Trophoblast cell (in vitro differentiated cells and primary cell): ENCODE data around the gene MYO7B.

Source experiments
- DNase-seq, 2 donors: peaks; one replicate each; pipeline ENCODE4 v3.0.0-alpha.2; 2016
- H2AFZ ChIP-seq: 2 replicates; pipeline ENCODE4 v1.6.1; 2013; ENCODE audit warnings: low read length, moderate library complexity, mild to moderate bottlenecking; ENCODE audit not compliant: insufficient read depth, poor library complexity
- H2AK5ac ChIP-seq: 2 replicates; pipeline ENCODE4 v1.6.1; 2013; ENCODE audit warnings: mild to moderate bottlenecking, low read length
- H2BK120ac ChIP-seq: 2 replicates; pipeline ENCODE4 v1.6.1; 2013; ENCODE audit warnings: low read length, mild to moderate bottlenecking, moderate library complexity; ENCODE audit not compliant: insufficient read depth, poor library complexity
- H2BK12ac ChIP-seq: 2 replicates; pipeline ENCODE4 v1.6.1; 2013; ENCODE audit warnings: mild to moderate bottlenecking, low read length, moderate library complexity
- H2BK5ac ChIP-seq: 2 replicates; pipeline ENCODE4 v1.6.1; 2013; ENCODE audit warnings: low read length, low read depth, moderate library complexity, mild to moderate bottlenecking; ENCODE audit not compliant: poor library complexity
- H3K14ac ChIP-seq: 2 replicates; pipeline ENCODE4 v1.6.1; 2013; ENCODE audit warnings: mild to moderate bottlenecking, low read length
- H3K18ac ChIP-seq: 2 replicates; pipeline ENCODE4 v1.6.1; 2013; ENCODE audit warnings: mild to moderate bottlenecking, low read length
- H3K23ac ChIP-seq: 2 replicates; pipeline ENCODE4 v1.6.1; 2013; ENCODE audit warnings: low read length
- H3K27ac ChIP-seq: 2 replicates; pipeline ENCODE4 v1.5.1; 2013; ENCODE audit warnings: low read depth, mild to moderate bottlenecking, inconsistent platforms, low read length, moderate library complexity
- H3K27me3 ChIP-seq: 2 replicates; pipeline ENCODE4 v1.6.1; 2013; ENCODE audit warnings: inconsistent platforms, mild to moderate bottlenecking, low read length, moderate library complexity; ENCODE audit not compliant: insufficient read depth
- H3K36me3 ChIP-seq, 2 experiments: 1 replicate in 1 of 2; 2 replicates in 1 of 2; pipeline ENCODE4 v1.6.1; 2013; ENCODE audit warnings: low read length in 2 of 2, mild to moderate bottlenecking in 2 of 2, moderate library complexity in 1 of 2; ENCODE audit not compliant: insufficient read depth in 2 of 2, control insufficient read depth in 1 of 2
- H3K4ac ChIP-seq: 2 replicates; pipeline ENCODE4 v1.6.1; 2013; ENCODE audit warnings: low read depth, mild to moderate bottlenecking, low read length, moderate library complexity
- H3K4me1 ChIP-seq, 2 experiments: 1 replicate in 1 of 2; 2 replicates in 1 of 2; pipeline ENCODE4 v1.6.1; 2013; ENCODE audit warnings: low read length in 2 of 2, mild to moderate bottlenecking in 2 of 2, moderate library complexity in 1 of 2; ENCODE audit not compliant: insufficient read depth in 2 of 2, control insufficient read depth in 1 of 2
- H3K4me2 ChIP-seq: 2 replicates; pipeline ENCODE4 v1.6.1; 2013; ENCODE audit warnings: inconsistent platforms, mild to moderate bottlenecking, low read length, moderate library complexity
- H3K4me3 ChIP-seq: 2 replicates; pipeline ENCODE4 v1.5.1; 2013; ENCODE audit warnings: mild to moderate bottlenecking, low read depth, low read length, inconsistent platforms
- H3K79me1 ChIP-seq: one replicate; pipeline ENCODE4 v1.6.1; 2013; ENCODE audit warnings: low read length
- H3K79me2 ChIP-seq: 2 replicates; pipeline ENCODE4 v1.6.1; 2013; ENCODE audit warnings: low read length, mild to moderate bottlenecking; ENCODE audit not compliant: control insufficient read depth, insufficient read depth, poor library complexity
- H3K9ac ChIP-seq: 2 replicates; pipeline ENCODE4 v1.6.1; 2013; ENCODE audit warnings: mild to moderate bottlenecking, low read length
- H3K9me3 ChIP-seq: 2 replicates; pipeline ENCODE4 v1.6.1; 2013; ENCODE audit warnings: low read depth, mild to moderate bottlenecking, control low read depth, inconsistent platforms, low read length; ENCODE audit not compliant: insufficient read depth
- H4K12ac ChIP-seq: 2 replicates; pipeline ENCODE4 v1.6.1; 2013; ENCODE audit warnings: low read depth, mild to moderate bottlenecking, low read length, moderate library complexity
- H4K8ac ChIP-seq: 2 replicates; pipeline ENCODE4 v1.6.1; 2013; ENCODE audit warnings: low read depth, mild to moderate bottlenecking, low read length, moderate library complexity
- H4K91ac ChIP-seq: one replicate; pipeline ENCODE4 v1.6.1; 2013; ENCODE audit warnings: low read depth, mild to moderate bottlenecking, low read length, moderate library complexity
- WGBS: extraction: QIAGEN DNeasy Blood & Tissue Kit; methylation state at CpG from one replicate; pipeline ENCODE4 v1.1.7; 2013; ENCODE audit warnings: missing lambda C conversion rate; ENCODE audit not compliant: insufficient read length, insufficient coverage; ENCODE audit errors: extremely low coverage; 5-methylcytosine and 5-hydroxymethylcytosine counted together

MYO7B gene

DNA sequence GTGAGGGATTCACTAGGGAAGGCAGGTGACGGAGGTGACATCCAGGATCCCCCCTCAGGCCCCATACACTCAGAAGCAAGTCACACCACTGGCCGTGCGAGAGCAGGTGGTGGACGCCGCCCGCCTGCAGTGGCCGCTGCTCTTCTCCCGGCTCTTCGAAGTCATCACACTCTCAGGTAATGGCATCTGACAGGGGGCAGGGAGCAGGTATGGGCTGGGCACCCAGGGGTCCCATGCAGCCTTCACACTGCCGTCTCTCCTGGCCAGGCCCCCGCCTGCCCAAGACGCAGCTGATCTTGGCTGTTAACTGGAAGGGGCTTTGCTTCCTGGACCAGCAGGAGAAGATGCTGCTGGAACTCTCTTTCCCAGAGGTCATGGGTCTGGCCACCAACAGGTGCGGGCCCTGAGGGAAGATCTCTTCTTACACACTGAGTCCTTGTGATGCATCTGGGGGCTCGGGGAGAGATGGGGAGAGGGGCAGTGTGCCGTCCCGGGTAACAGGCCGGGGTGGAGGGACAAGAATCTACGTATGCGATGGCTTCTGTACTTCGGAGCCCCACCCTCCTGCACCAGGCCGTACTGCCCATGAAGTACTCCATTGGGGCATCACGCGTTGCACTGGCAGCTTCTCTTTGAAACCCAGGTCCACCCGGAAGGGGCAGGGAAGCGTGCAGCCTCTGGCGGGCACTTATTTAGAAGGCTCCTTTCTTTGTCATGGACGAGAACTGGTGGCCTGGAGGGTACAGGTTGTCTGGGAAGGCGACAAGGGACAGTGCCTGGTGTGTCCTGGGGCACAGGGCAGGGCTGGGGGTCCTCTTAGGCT, 91.6 kb downstream of the MYO7B start:
- Histone ChIP-seq H3K14ac (no peak overlapping the region), H3K9ac (no peak overlapping the region), H4K91ac (no peak overlapping the region), H2BK12ac (no peak overlapping the region), H2BK5ac (no peak overlapping the region), H3K4me2 (no peak overlapping the region), H3K18ac (no peak overlapping the region), H3K79me1 (no peaks in the 10 kb centered on the region), H3K27ac (no peak overlapping the region), H2AFZ (no peak overlapping the region), H3K9me3 (peaks cover 5% of the 10 kb centered on the region), H3K4me3 (no peak overlapping the region), H3K23ac (no peak overlapping the region), H4K12ac (no peak overlapping the region), H2BK120ac (no peak overlapping the region), H3K4me1 (peaks cover 0 to 2% of the 10 kb centered on the region in 2 experiments), H3K27me3 (no peaks in the 10 kb centered on the region), H2AK5ac (no peak overlapping the region), H4K8ac (no peak overlapping the region), H3K79me2 (no peaks in the 10 kb centered on the region), H3K4ac (no peak overlapping the region), H3K36me3 (no peaks in the 10 kb centered on the region)
- no CpG with 5 or more reads among the region's 28 CpGs for WGBS
- DNase-seq: no peak

DNA sequence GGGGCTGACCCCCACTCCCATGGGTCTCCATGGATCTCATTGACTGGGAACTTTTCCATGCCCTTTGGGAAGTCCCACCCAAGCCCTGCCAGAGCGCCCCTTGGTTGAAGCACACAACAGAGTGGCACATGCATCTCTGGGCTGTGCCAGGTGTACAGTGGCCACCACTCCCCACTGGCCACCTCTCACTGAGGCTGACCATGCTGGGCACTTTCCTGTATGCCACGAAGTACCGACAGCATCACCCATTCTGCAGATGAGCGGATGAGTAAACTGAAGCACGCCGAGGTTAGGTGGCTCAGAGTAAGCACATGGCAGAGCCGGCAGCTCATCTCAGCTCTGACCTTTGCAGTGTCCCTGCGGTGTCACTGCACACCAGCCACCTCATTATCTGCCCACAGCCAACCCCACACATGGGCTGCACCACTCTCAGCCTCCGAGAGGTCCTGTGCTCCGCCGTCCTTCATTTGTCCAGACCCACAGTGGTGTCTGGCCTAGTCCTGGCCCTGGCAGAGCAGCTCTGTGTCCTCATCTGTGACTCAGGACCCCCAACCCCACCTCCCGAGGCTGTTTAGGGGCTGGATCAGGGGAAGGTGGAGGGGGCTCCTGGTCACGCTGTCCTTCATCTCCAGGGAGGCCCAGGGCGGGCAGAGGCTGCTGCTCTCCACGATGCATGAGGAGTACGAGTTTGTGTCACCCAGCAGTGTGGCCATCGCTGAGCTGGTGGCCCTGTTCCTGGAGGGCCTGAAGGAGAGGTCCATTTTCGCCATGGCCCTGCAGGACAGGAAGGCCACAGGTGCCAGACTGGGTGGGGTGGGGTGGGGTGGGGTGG, 92.5 kb downstream of the MYO7B start:
- Histone ChIP-seq H3K27ac (no peak overlapping the region), H3K79me2 (no peaks in the 10 kb centered on the region), H3K14ac (no peak overlapping the region), H2BK5ac (no peak overlapping the region), H3K79me1 (no peaks in the 10 kb centered on the region), H3K4me1 (peaks cover 0 to 2% of the 10 kb centered on the region in 2 experiments), H4K8ac (no peak overlapping the region), H3K23ac (no peak overlapping the region), H4K91ac (no peak overlapping the region), H4K12ac (no peak overlapping the region), H3K36me3 (no peaks in the 10 kb centered on the region), H3K9ac (no peak overlapping the region), H3K4ac (no peak overlapping the region), H3K4me2 (no peak overlapping the region), H3K18ac (no peak overlapping the region), H2BK120ac (no peak overlapping the region), H2AK5ac (no peak overlapping the region), H3K4me3 (no peak overlapping the region), H3K9me3 (peaks cover 5% of the 10 kb centered on the region), H2AFZ (no peak overlapping the region), H3K27me3 (no peaks in the 10 kb centered on the region), H2BK12ac (no peak overlapping the region)
- no peak for DNase-seq
- WGBS: no CpG with 5 or more reads among the region's 18 CpGs

DNA sequence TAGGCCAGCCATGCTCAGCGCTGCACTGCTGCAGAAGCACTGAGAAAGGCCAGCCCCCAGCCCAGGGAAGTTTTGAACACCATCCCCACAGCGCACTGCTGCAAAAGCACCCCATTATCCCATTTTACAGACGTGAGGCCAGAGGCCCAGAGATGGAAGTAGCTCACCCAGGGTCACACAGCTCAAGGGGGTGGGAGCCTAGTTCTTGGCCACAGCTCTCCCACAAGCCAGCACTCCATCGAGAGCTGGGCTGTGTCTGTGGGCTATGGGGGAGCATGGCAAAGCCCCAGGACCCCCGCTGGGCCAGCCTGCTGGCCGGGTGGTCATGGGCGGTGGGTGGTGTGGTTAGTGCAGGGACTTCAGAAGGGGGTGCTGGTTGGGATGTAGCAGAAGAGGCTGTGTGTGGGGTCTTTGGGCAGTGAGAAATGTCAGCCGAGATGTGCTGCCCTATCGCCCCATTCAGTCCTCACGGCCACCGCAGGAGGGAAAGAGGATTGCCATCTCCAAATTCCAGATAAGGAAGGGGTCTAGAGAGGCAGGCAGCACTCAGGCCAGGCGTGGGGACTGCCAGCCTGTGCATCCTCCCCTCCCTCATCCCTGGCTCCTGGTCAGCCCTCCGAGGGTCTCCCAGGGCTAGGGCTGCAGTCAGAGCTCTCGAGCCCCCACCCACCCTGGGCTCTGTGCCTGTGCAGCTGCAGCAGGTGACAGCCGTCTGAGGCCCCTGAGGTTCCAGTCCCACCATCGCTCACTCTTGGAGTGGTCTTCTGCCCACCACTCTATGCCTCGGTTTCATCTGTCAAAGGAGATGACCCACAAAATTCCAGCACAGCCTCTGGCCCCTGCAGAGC, 93.5 kb downstream of the MYO7B start:
- Histone ChIP-seq H3K79me1 (no peaks in the 10 kb centered on the region), H4K91ac (no peak overlapping the region), H2BK5ac (no peak overlapping the region), H2BK12ac (no peak overlapping the region), H3K9ac (no peak overlapping the region), H4K12ac (no peak overlapping the region), H4K8ac (no peak overlapping the region), H3K4me2 (no peak overlapping the region), H2AFZ (no peak overlapping the region), H3K23ac (no peak overlapping the region), H3K18ac (no peak overlapping the region), H2BK120ac (no peak overlapping the region), H3K27ac (no peak overlapping the region), H3K36me3 (no peaks in the 10 kb centered on the region), H3K4ac (no peak overlapping the region), H3K79me2 (no peaks in the 10 kb centered on the region), H3K14ac (no peak overlapping the region), H3K4me1 (no peaks in the 10 kb centered on the region), H3K4me3 (no peak overlapping the region), H3K27me3 (no peaks in the 10 kb centered on the region), H3K9me3 (peaks cover 5% of the 10 kb centered on the region), H2AK5ac (no peak overlapping the region)
- no peak for DNase-seq
- no CpG with 5 or more reads among the region's 17 CpGs for WGBS

DNA sequence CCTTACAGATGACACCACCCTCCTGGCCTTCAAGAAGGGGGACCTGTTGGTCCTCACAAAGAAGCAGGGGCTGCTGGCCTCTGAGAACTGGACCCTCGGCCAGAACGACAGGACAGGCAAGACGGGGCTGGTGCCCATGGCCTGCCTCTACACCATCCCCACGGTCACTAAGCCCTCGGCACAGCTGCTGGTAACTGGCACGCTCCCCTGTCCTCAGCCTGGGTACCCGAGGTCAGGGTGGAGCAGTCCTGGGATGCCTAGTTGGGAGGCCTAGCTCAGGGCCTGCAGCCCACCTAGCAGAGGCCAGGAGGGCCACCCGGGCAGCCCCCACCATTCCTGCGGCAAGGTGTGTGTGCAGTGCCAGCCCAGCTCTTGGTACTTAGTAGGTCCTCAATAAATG, 94.2 kb downstream of the MYO7B start:
- H2AK5ac ChIP-seq: no peak overlapping the region
- DNase-seq: no peak
- H2BK120ac ChIP-seq: no peak overlapping the region

More for the DNA sequence above, 94.2 kb downstream of the MYO7B start:
- H2BK12ac ChIP-seq: no peak overlapping the region
- no peak overlapping the region for H2BK5ac ChIP-seq
- H3K4me3 ChIP-seq: no peak overlapping the region
- no peak overlapping the region for H3K14ac ChIP-seq
- no peak overlapping the region for H3K4me2 ChIP-seq
- H3K27me3 ChIP-seq: no peaks in the 10 kb centered on the region
- H4K91ac ChIP-seq: no peak overlapping the region
- peaks cover 6% of the 10 kb centered on the region for H3K9me3 ChIP-seq
- no peak overlapping the region for H4K12ac ChIP-seq
- no peak overlapping the region for H3K4ac ChIP-seq
- H3K36me3 ChIP-seq: no peaks in the 10 kb centered on the region
- WGBS: no CpG with 5 or more reads among the region's 9 CpGs
- H3K4me1 ChIP-seq: no peaks in the 10 kb centered on the region
- H3K79me2 ChIP-seq: no peaks in the 10 kb centered on the region
- no peaks in the 10 kb centered on the region for H3K79me1 ChIP-seq
- H3K18ac ChIP-seq: no peak overlapping the region
- H3K9ac ChIP-seq: no peak overlapping the region
- no peak overlapping the region for H3K27ac ChIP-seq
- no peak overlapping the region for H2AFZ ChIP-seq
- no peak overlapping the region for H3K23ac ChIP-seq
- H4K8ac ChIP-seq: no peak overlapping the region
